Measurements from ENCODE around the gene EI24.

DNA sequence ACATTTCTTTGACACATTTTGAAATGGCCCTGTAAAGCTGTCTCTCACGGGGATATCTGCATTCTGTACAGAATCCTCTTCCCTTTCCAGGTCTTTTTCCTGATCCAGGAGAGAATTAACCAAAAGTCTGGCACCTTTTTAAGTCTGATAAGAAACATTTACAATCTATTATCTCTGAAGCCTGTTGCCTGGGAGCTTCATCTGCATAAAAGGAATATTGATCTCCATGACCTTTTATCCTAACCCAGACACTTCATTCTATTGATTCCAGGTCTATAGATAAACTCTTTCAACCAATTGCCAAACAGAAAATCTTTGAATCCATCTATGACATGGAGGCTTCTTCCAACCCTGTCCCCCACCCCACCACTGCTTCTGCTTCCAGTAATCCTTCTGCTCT is 33.7 kb upstream of the EI24 start:
- TF ChIP-seq, protein P1, sequence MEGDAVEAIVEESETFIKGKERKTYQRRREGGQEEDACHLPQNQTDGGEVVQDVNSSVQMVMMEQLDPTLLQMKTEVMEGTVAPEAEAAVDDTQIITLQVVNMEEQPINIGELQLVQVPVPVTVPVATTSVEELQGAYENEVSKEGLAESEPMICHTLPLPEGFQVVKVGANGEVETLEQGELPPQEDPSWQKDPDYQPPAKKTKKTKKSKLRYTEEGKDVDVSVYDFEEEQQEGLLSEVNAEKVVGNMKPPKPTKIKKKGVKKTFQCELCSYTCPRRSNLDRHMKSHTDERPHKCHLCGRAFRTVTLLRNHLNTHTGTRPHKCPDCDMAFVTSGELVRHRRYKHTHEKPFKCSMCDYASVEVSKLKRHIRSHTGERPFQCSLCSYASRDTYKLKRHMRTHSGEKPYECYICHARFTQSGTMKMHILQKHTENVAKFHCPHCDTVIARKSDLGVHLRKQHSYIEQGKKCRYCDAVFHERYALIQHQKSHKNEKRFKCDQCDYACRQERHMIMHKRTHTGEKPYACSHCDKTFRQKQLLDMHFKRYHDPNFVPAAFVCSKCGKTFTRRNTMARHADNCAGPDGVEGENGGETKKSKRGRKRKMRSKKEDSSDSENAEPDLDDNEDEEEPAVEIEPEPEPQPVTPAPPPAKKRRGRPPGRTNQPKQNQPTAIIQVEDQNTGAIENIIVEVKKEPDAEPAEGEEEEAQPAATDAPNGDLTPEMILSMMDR (IDR thresholded peaks at IDR 0.05; ENCODE audit: insufficient read depth, low read length), result no peak
- TF ChIP-seq, protein P2, sequence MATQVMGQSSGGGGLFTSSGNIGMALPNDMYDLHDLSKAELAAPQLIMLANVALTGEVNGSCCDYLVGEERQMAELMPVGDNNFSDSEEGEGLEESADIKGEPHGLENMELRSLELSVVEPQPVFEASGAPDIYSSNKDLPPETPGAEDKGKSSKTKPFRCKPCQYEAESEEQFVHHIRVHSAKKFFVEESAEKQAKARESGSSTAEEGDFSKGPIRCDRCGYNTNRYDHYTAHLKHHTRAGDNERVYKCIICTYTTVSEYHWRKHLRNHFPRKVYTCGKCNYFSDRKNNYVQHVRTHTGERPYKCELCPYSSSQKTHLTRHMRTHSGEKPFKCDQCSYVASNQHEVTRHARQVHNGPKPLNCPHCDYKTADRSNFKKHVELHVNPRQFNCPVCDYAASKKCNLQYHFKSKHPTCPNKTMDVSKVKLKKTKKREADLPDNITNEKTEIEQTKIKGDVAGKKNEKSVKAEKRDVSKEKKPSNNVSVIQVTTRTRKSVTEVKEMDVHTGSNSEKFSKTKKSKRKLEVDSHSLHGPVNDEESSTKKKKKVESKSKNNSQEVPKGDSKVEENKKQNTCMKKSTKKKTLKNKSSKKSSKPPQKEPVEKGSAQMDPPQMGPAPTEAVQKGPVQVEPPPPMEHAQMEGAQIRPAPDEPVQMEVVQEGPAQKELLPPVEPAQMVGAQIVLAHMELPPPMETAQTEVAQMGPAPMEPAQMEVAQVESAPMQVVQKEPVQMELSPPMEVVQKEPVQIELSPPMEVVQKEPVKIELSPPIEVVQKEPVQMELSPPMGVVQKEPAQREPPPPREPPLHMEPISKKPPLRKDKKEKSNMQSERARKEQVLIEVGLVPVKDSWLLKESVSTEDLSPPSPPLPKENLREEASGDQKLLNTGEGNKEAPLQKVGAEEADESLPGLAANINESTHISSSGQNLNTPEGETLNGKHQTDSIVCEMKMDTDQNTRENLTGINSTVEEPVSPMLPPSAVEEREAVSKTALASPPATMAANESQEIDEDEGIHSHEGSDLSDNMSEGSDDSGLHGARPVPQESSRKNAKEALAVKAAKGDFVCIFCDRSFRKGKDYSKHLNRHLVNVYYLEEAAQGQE (IDR thresholded peaks at IDR 0.05; ENCODE audit: insufficient replicate concordance, low read depth), result no peak
- no peak for TF ChIP-seq POLR2AphosphoS5 (IDR thresholded peaks at IDR 0.05; ENCODE audit: low read depth)
- no peak for TF ChIP-seq GABPA (IDR thresholded peaks at IDR 0.05; ENCODE audit: low read depth)

All from HL-60 (cell line).